Neural crest cell (in vitro differentiated cells): ENCODE data around the gene SLC16A12. TPM values are rescaled to one million over a fixed set of nuclear protein-coding genes. Genes with fewer than 3 reads are reported as not detected.

Experiments used
- DNase-seq: peaks from one replicate; pipeline ENCODE4 v3.0.0; 2021; ENCODE audit warnings: low read depth, mixed read lengths, low spot score
- H3K27ac Mint-ChIP-seq: one replicate; pipeline ENCODE4 v1.8.0; 2021; ENCODE audit warnings: mild to moderate bottlenecking, mixed read lengths; ENCODE audit not compliant: unreplicated experiment
- H3K27me3 Mint-ChIP-seq: 2 replicates; pipeline ENCODE4 v1.8.0; 2021; ENCODE audit warnings: low read depth, mild to moderate bottlenecking, mixed read lengths
- H3K36me3 Mint-ChIP-seq: 2 replicates; pipeline ENCODE4 v1.8.0; 2021; ENCODE audit warnings: low read depth, mild to moderate bottlenecking, mixed read lengths
- H3K4me1 Mint-ChIP-seq: 2 replicates; pipeline ENCODE4 v1.8.0; 2021; ENCODE audit warnings: mixed read lengths
- H3K4me3 Mint-ChIP-seq: one replicate; pipeline ENCODE4 v1.8.0; 2021; ENCODE audit warnings: mild to moderate bottlenecking, mixed read lengths
- H3K9me3 Mint-ChIP-seq: 2 replicates; pipeline ENCODE4 v1.8.0; 2021; ENCODE audit warnings: mixed read lengths
- CTCF ChIP-seq: fragments of 200-600 bp; sonication (generic); conservative IDR thresholded peaks from 2 replicates; pipeline ENCODE4 v1.5.0; 2021; ENCODE audit warnings: antibody characterized with exemption, mild to moderate bottlenecking
- total RNA-seq: library from RNA; stranded (reverse); gene quantifications from 2 replicates; pipeline ENCODE4 v1.2.1, GENCODE V29; 2021

Gene SLC16A12
- total RNA-seq, 1 donor from 2014 or later, result not detected

- Mint-ChIP-seq H3K4me3 (no peak overlapping the region), H3K27ac (no peak overlapping the region), H3K4me1 (no peaks in the 10 kb centered on the region), H3K36me3 (no peaks in the 10 kb centered on the region), H3K9me3 (no peaks in the 10 kb centered on the region), H3K27me3 (no peaks in the 10 kb centered on the region)
- TF ChIP-seq CTCF, result no peak
- DNase-seq, result no peak
Measured at GRCh38 chr10:89427629-89428028, 107.8 kb downstream of the SLC16A12 start.

- peak; percentile 12 for DNase-seq
- H3K27me3 Mint-ChIP-seq, result no peaks in the 10 kb centered on the region
Measured at GRCh38 chr10:89426230-89426868, 109.0 kb downstream of the SLC16A12 start.

GRCh38 chr10:89425000-89425399 is 110.4 kb downstream of the SLC16A12 start:
- DNase-seq, result no peak
- H3K4me3 Mint-ChIP-seq, result no peak overlapping the region
- H3K36me3 Mint-ChIP-seq, result peaks cover 5% of the 10 kb centered on the region
- no peaks in the 10 kb centered on the region for H3K9me3 Mint-ChIP-seq
- H3K4me1 Mint-ChIP-seq, result no peaks in the 10 kb centered on the region
- no peak for TF ChIP-seq CTCF
- H3K27ac Mint-ChIP-seq, result no peak overlapping the region
- no peaks in the 10 kb centered on the region for H3K27me3 Mint-ChIP-seq

More at GRCh38 chr10:89426230-89426868, 109.0 kb downstream of the SLC16A12 start:
- TF ChIP-seq CTCF, result peak; percentile 90
- no peak overlapping the region for H3K4me3 Mint-ChIP-seq
- no peaks in the 10 kb centered on the region for H3K4me1 Mint-ChIP-seq
- H3K36me3 Mint-ChIP-seq, result peaks cover under 1% of the 10 kb centered on the region
- H3K9me3 Mint-ChIP-seq, result no peaks in the 10 kb centered on the region
- no peak overlapping the region for H3K27ac Mint-ChIP-seq

GRCh38 chr10:89421018-89421476 is 114.3 kb downstream of the SLC16A12 start:
- H3K4me1 Mint-ChIP-seq, result peaks cover 14% of the 10 kb centered on the region
- H3K4me3 Mint-ChIP-seq, result no peak overlapping the region
- TF ChIP-seq CTCF, result no peak
- H3K9me3 Mint-ChIP-seq, result no peaks in the 10 kb centered on the region
- H3K27ac Mint-ChIP-seq, result no peak overlapping the region
- H3K27me3 Mint-ChIP-seq, result no peaks in the 10 kb centered on the region
- H3K36me3 Mint-ChIP-seq, result peaks cover 13% of the 10 kb centered on the region
- no peak for DNase-seq

GRCh38 chr10:89419548-89419947 is 115.8 kb downstream of the SLC16A12 start:
- DNase-seq, result no peak
- H3K27ac Mint-ChIP-seq, result no peak overlapping the region
- H3K9me3 Mint-ChIP-seq, result no peaks in the 10 kb centered on the region
- peaks cover 21% of the 10 kb centered on the region for H3K4me1 Mint-ChIP-seq
- no peaks in the 10 kb centered on the region for H3K27me3 Mint-ChIP-seq
- peaks cover 15% of the 10 kb centered on the region for H3K36me3 Mint-ChIP-seq
- no peak overlapping the region for H3K4me3 Mint-ChIP-seq
- peak; percentile 57 for TF ChIP-seq CTCF
